Keratinocyte (primary cell): ENCODE measurements around the gene SEPTIN10. TPM values are rescaled to one million over a fixed set of nuclear protein-coding genes. Genes with fewer than 3 reads are reported as not detected.

Experiments
- DNase-seq: peaks from one replicate; pipeline ENCODE4 v3.0.0-alpha.2; 2011; ENCODE audit warnings: low read depth, missing footprints, low spot score
- FAIRE-seq: peaks from 2 replicates; lab custom pipeline; 2011; peaks lifted over from hg19 to GRCh38; lab: Jason Lieb, UNC
- H2AFZ ChIP-seq: 2 replicates; pipeline ENCODE4 v1.6.0; 2012; ENCODE audit warnings: low read length, control low read depth, inconsistent platforms; ENCODE audit not compliant: control insufficient read depth
- H3K27ac ChIP-seq: 2 replicates; pipeline ENCODE4 v1.5.1; 2011; ENCODE audit warnings: low read length; ENCODE audit not compliant: control insufficient read depth, insufficient read depth
- H3K27me3 ChIP-seq: 3 replicates; pipeline ENCODE4 v1.6.0; 2011; ENCODE audit warnings: low read length; ENCODE audit not compliant: control insufficient read depth, insufficient read depth; ENCODE audit errors: extremely low read depth
- H3K36me3 ChIP-seq, 2 experiments: 2 replicates in 1 of 2; 3 replicates in 1 of 2; pipeline ENCODE4 v1.5.1; 2011; ENCODE audit warnings: low read length in 2 of 2, mild to moderate bottlenecking in 1 of 2; ENCODE audit not compliant: control insufficient read depth in 2 of 2, insufficient read depth in 2 of 2; ENCODE audit errors: extremely low read depth in 1 of 2
- H3K4me1 ChIP-seq: 3 replicates; pipeline ENCODE4 v1.5.1; 2011; ENCODE audit warnings: low read length; ENCODE audit not compliant: control insufficient read depth, insufficient read depth; ENCODE audit errors: extremely low read depth
- H3K4me2 ChIP-seq: 3 replicates; pipeline ENCODE4 v1.6.0; 2011; ENCODE audit warnings: low read depth, low read length; ENCODE audit not compliant: control insufficient read depth, insufficient read depth; ENCODE audit errors: extremely low read depth
- H3K4me3 ChIP-seq, 3 experiments: fragments of 200-600 bp in 1 of 3; sonication (generic) in 1 of 3; 2 replicates in 2 of 3; 3 replicates in 1 of 3; pipeline ENCODE4 v1.5.1; 2011 to 2016; ENCODE audit warnings: low read length in 3 of 3, mild to moderate bottlenecking in 3 of 3, control low read depth in 2 of 3, inconsistent platforms in 1 of 3, low read depth in 1 of 3, mixed read lengths in 1 of 3, mixed run types in 1 of 3, moderate library complexity in 1 of 3; ENCODE audit not compliant: control insufficient read depth in 2 of 3, insufficient read depth in 2 of 3; ENCODE audit errors: extremely low read depth in 1 of 3
- H3K79me2 ChIP-seq: 2 replicates; pipeline ENCODE4 v1.6.0; 2012; ENCODE audit warnings: low read length; ENCODE audit not compliant: control insufficient read depth, insufficient read depth
- H3K9ac ChIP-seq: 3 replicates; pipeline ENCODE4 v1.6.0; 2011; ENCODE audit warnings: low read length; ENCODE audit not compliant: control insufficient read depth, insufficient read depth; ENCODE audit errors: extremely low read depth
- H3K9me1 ChIP-seq: 3 replicates; pipeline ENCODE4 v1.6.0; 2011; ENCODE audit warnings: low read length; ENCODE audit not compliant: control insufficient read depth, insufficient read depth; ENCODE audit errors: extremely low read depth
- H3K9me3 ChIP-seq: 2 replicates; pipeline ENCODE4 v1.5.1; 2012; ENCODE audit warnings: low read depth, low read length; ENCODE audit not compliant: control insufficient read depth
- H4K20me1 ChIP-seq: 3 replicates; pipeline ENCODE4 v1.6.0; 2011; ENCODE audit warnings: low read length; ENCODE audit not compliant: control insufficient read depth, insufficient read depth; ENCODE audit errors: extremely low read depth
- CTCF ChIP-seq, 3 experiments: IDR thresholded peaks in 1 of 3; conservative IDR thresholded peaks in 1 of 3; optimal IDR thresholded peaks in 1 of 3; 2 replicates in 2 of 3; 3 replicates in 1 of 3; pipeline versions ENCODE3 to v1.5.1; 2011; ENCODE audit warnings: low read length in 3 of 3, mild to moderate bottlenecking in 3 of 3, moderate library complexity in 2 of 3, control low read depth in 1 of 3, inconsistent platforms in 1 of 3; ENCODE audit not compliant: insufficient read depth in 2 of 3; ENCODE audit errors: extremely low read depth in 1 of 3
- EZH2 ChIP-seq: IDR thresholded peaks from one replicate; pipeline ENCODE4 v1.6.1; 2012; ENCODE audit warnings: inconsistent platforms, mild to moderate bottlenecking, low read length, moderate library complexity
- dilution Hi-C: fragments of 300-500 bp; cut with MboI; formaldehyde crosslinking; loops from one replicate; pipeline ENCODE4 v1.7.0; 2020; ENCODE audit warnings: low sequenced_read_pairs; ENCODE audit not compliant: extremely low pct_ligation_motif_present
- polyA plus RNA-seq, 5 experiments: library from polyadenylated mRNA; depleted of rRNA in 3 of 5; stranded (reverse) in 3 of 5; stranded (forward) in 1 of 5; unstranded in 1 of 5; fragments of >200 nt; gene quantifications; 1 replicate in 1 of 5; 2 replicates in 3 of 5; 3 replicates in 1 of 5; pipeline versions ENCODE4 v1.2.1 to v1.2.3, GENCODE V29; 2011 to 2012; ENCODE audit warnings: missing spikeins in 2 of 5, low read depth in 1 of 5, low replicate concordance in 1 of 5

SEPTIN10 gene
- polyA plus RNA-seq, 1 donor (not counting 4 experiments of a cell fraction or from before 2014, with no cell fraction given): 72.6 TPM

DNA sequence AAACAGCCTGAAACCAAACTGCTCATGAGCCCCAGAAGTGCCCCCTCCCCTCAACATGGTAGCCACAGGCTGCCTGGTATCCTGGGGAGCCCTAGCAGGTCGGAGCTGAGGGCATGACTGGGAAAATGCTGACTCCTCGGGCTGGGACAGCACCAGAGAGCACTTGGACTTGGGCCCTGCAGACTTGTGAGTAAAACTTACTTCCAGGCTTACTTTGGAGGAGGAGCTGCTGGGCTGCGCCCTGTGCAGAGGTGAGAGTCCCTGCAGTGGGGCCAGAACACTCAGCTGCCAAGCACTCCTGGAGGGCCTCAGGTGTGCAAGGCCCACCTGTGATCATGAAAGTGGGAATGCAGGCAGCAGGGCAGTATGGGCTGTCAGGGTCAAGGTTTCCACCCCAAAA is 119.4 kb downstream of the SEPTIN10 start:
- Histone ChIP-seq H3K9me1 (no peaks in the 10 kb centered on the region), H3K27me3 (peaks cover 10% of the 10 kb centered on the region), H3K36me3 (no peaks in the 10 kb centered on the region), H4K20me1 (no peaks in the 10 kb centered on the region), H3K27ac (no peak overlapping the region), H3K4me3 (no peak overlapping the region), H3K9ac (no peak overlapping the region), H3K4me2 (no peak overlapping the region), H2AFZ (no peak overlapping the region), H3K79me2 (no peaks in the 10 kb centered on the region), H3K4me1 (no peaks in the 10 kb centered on the region), H3K9me3 (no peaks in the 10 kb centered on the region)
- TF ChIP-seq EZH2 (no peak), CTCF (optimal IDR thresholded peaks at IDR 0.05 in 1 of 3, IDR thresholded peaks at IDR 0.05 in 1 of 3, conservative IDR thresholded peaks at IDR 0.05 in 1 of 3; ENCODE audit: extremely low read depth in 1 of 3, insufficient read depth in 2 of 3, low read length in 3 of 3) (no peak)
- no peak for FAIRE-seq
- dilution Hi-C loops: no loop called here
- DNase-seq: no peak

- no peaks in the 10 kb centered on the region for H3K36me3 ChIP-seq
- H4K20me1 ChIP-seq: no peaks in the 10 kb centered on the region
- DNase-seq (no peak), FAIRE-seq (no peak)
- H3K79me2 ChIP-seq: no peaks in the 10 kb centered on the region
- TF ChIP-seq EZH2: no peak
- no peak for TF ChIP-seq CTCF (optimal IDR thresholded peaks at IDR 0.05 in 1 of 3, IDR thresholded peaks at IDR 0.05 in 1 of 3, conservative IDR thresholded peaks at IDR 0.05 in 1 of 3; ENCODE audit: extremely low read depth in 1 of 3, insufficient read depth in 2 of 3, low read length in 3 of 3)
- H3K9me3 ChIP-seq: no peaks in the 10 kb centered on the region
- dilution Hi-C loops: no loop called here
- H3K27ac ChIP-seq: no peak overlapping the region
- H3K4me2 ChIP-seq: no peak overlapping the region
- H3K4me3 ChIP-seq: no peak overlapping the region
- no peak overlapping the region for H3K9ac ChIP-seq
- H3K4me1 ChIP-seq: no peaks in the 10 kb centered on the region
- H3K27me3 ChIP-seq: peaks cover 9% of the 10 kb centered on the region
- no peaks in the 10 kb centered on the region for H3K9me1 ChIP-seq
- no peak overlapping the region for H2AFZ ChIP-seq
These were observed 120.4 kb downstream of the SEPTIN10 start for GRCh38 chr2:109493176-109493935.

Other genes with a start within 250 kb of the SEPTIN10 start
- 15.1 to 22.3 TPM (median 18.0 TPM) in 3 replicates for gene SOWAHC, start 398 bp upstream of the SEPTIN10 start, polyA plus RNA-seq
- gene RGPD5, start 180.3 kb upstream of the SEPTIN10 start, polyA plus RNA-seq: 7.7 to 8.8 TPM (median 7.9 TPM) in 3 replicates